NCI-H524 (cell line): Measurements from ENCODE around the gene SRMS.
"Not testable (repeated sequence)": the region's sequence is repeated elsewhere in the genome, so short reads cannot be mapped to it uniquely, and the experiment has no call there.

Experiments
- DNase-seq, 2 experiments: peaks; one replicate each; lab custom pipeline; 2025; lab: John Stamatoyannopoulos, UW

The SRMS gene

DNA sequence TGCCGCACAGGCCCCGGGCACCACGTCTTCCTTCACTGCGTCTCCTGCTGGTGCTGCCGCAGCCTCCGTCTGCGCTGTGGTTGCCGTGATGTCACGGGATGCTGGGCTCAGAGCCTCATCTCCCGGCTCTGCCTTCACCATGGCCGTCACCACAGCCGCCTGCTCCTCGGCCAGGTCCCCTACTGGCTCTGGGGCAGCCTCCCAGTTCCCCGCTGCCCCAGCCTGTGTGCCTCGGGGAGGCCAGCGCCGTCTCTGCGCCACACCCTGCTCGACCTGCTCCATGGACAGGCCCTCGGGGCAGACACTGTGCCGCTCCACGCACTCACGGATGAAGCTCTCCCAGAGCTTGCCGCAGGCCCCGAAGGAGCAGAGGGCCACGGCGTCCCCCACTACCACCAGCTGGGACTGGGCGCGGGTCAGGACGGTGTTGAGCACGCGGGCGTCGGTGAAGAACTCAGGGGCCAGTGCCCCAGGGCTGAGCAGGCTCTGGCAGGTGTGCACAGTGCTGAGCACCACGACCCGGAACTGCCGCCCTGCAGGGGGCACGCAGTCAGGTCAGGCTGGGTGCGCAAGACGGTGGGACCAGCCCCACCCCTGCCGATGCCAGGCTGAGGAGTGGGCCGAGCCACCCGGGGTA is 18.3 kb upstream of the SRMS start:
- DNase-seq = no peak

DNA sequence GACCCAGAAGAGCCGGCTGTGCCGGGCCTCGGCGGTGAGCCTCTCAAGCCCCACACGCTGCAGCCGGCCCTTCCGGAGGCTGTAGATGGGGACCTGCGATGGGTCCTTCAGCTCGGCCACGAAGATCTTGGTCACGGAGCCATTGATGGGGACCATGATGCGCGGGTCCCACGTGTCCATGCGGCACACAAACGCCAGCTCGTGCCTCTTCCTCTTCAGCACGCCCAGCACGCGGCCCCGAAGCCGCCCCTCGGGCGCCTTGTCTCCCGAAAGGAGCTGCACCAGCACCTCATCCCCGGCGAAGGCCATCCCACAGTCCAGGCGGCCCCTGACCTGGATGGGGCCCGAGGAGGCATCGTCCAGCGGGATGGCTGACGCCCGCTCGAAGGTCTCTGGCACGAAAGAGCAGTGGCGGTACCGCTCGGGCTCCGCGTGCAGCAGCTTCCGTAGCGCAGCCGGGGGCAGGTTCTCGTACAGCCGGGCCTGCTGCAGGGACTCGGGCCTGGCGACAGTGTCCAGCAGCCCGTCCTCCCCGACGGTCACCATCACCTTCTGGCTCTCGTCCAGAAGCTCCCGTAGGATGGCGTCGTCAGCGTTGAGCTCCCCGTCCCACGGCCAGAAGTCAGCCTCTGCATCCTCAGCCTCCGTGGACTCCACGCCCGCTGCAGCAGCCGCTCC is 17.6 kb upstream of the SRMS start:
- DNase-seq = no peak

- DNase-seq = no peak
Observed at GRCh38 chr20:63564036-63564810, 16.7 kb upstream of the SRMS start.

GRCh38 chr20:63563225-63563935 is 15.8 kb upstream of the SRMS start:
- DNase-seq = no peak

- no peak for DNase-seq
Observed at GRCh38 chr20:63562461-63563224, 15.1 kb upstream of the SRMS start.

- no peak for DNase-seq
Observed at GRCh38 chr20:63561624-63562396, 14.3 kb upstream of the SRMS start.

DNA sequence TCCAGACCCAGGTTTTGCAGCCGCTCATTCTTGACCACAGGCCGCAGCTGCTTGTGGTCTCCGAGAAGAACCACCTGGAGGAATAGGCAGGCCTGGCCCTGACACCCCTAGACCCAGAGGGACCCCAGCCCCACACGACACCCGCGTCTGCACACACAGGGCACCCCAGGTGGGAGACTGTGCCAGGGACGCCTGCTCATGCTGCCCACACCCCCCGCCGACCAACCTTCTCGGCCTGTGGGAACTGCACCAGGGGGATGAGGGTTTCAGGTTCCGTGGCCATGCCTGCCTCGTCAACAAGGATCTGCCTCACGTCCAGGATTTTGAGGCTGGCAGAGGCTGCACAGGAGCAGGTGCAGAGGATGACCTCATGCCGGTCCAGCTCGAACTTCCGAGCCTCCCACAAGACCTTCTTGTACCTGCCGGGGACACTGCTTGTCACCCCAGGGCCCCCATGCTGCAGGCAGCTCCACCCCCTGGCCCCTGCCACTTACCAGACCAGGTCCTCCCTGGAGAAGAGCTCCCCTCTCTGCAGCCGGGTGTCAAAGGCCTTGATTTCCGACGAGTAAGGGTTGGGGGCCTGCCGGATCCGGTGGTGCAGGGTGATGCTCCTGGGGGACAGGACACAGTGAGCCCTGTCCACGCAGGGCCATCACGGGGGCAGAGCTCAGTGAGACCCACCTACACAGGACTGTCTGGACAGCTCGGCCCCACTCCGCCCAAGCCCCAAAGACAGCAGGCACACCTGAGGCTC is 13.5 kb upstream of the SRMS start:
- no peak for DNase-seq

DNA sequence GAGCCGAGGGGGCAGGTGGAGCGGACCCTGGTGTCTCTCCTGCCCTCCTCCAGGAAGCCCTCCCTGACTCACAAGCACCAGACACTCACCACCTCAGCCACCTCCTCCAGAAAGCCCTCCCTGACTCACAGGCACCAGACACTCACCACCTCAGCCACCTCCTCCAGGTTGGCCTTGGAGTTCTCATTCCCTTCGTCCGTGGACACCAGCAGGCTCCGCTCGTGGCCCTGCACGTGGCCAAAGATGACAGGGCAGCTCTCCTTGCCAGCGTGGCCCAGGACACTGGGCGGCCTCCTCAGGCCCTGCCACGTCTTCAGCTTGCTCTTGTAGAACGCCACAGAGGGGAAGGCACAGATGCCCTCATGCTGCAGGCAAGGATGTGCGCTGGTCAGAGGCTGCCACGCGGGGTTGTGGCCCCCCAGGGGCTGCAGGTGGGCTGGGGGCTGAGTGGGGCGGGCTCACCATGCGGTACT is 12.8 kb upstream of the SRMS start:
- DNase-seq = no peak

- not testable (repeated sequence) for DNase-seq
Observed at GRCh38 chr20:63559485-63560332, 12.2 kb upstream of the SRMS start.

- DNase-seq = no peak
Observed at GRCh38 chr20:63558804-63559484, 11.4 kb upstream of the SRMS start.

- DNase-seq = no peak
Observed at GRCh38 chr20:63557481-63557891, 9.9 kb upstream of the SRMS start.

DNA sequence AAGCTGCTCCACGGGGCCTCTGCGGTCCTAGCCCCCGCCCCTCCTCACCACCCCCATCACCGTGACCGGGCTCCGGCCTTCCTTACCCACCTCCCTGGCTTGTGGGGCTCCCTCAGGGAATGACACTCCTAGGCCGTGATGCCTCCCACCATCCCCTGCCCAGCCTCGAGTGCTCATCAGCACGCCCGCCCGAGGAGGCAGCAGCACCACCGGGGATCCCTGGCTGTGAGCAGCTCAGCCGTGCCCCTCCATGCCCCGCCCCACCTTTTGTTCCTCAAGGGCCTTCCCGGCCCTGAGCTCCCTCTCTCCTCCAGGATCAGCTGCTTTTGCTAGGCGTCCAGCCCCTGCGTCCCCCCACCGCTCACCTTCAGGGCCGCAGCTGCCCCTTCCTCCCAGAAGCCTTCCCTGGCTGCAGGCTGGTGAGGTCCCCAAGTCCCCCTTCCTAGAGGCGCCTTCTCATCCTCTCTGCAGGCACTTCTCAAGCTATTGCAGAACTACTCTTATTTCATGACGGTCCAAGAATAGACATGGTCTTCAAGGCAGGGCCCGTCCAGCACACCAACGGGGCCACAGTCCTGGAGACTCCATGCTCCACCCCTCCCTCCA is 9.4 kb upstream of the SRMS start:
- DNase-seq = no peak

- DNase-seq = no peak
Observed at GRCh38 chr20:63555661-63556381, 8.3 kb upstream of the SRMS start.

GRCh38 chr20:63554361-63555278 is 7.1 kb upstream of the SRMS start:
- no peak for DNase-seq

DNA sequence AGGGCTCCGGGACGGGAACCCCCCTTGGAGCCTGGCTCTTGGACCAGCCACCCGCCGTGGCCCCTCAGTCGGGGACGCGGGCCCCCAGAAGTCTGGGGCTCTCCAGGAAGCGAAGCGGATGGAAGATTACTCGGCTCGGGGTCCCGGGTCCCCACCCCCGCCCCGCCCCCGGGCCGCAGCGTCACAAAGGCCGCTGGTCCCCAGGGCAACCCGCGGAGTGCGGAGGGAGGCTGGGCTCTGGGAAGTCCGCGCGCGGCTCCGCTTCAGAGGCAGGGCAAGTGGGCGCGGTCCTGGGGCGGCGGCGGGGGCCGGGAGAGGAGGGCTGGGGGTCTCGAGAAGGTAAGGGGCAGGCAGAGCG is 6.4 kb upstream of the SRMS start, which contains the start of gene FNDC11:
TSS of gene FNDC11 (plus strand) at position 227 of the 358 bp plus-strand sequence. CDS start 1,505 bp downstream, outside the sequence.
- no peak for DNase-seq

GRCh38 chr20:63553251-63553932 is 5.8 kb upstream of the SRMS start:
- no peak for DNase-seq
